NCI-H345 (cell line): Measurements from ENCODE around the gene KSR2.
"Not testable (repeated sequence)": the region's sequence is repeated elsewhere in the genome, so short reads cannot be mapped to it uniquely, and the experiment has no call there.

Experiments
- DNase-seq: peaks from one replicate; lab custom pipeline; 2025; lab: John Stamatoyannopoulos, UW

The KSR2 gene

DNA sequence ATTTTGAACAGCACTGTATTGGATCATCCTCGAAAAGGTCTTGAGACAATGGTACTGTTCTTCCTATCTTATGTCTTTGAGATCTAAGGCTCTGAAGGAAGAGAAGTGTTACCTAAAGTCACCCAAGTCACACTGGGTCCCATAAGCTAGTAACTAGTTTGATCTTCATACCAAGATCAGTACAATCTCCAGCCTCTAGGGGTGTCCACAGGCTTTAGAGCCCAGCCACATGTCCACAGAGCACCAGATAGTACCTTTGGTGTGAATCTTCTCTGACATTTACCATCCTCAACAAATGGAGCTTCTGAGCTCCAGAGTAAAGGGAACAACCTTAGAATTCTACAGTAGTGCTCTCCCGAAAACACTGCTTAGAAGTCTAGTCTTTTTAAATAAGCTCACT lies 78.7 kb downstream of the KSR2 start:
- no peak for DNase-seq

DNA sequence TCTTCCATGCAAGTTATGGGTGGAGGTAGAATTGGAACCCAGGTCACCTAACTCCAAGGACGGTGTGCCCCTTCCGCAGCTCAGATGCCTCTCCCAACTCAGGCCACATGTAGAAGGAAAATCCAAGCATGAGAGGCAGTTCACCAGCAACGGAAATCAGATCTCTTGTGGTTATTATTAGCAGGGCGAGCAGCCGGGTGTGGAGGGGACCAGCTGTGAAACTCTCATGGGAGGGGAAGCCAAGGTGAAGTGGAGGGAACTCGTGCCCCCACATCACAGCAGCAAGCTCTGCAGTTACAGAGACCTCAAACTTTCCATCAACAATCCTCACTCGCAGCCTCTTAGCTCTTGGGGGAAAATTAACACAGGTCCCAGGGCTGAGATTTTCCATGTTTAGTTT lies 79.7 kb downstream of the KSR2 start:
- no peak for DNase-seq

DNA sequence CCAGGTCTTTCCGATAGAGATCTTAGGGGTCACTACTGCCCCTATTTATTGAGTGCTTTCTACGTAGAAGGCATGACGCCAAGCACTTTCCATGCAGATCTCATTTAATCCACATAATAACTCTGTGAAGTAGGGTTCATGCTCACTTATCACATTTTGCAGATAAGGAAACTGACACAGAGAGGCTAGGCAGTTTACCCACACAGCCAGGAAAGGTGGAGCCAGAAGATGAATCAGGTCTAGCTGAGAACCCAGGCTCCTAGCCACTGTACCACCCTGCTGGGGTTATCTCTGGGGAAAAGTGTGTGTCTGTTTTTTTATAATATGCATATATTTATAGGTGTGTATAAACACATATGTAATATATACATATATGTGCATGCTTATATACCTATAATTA lies 83.6 kb downstream of the KSR2 start:
- no peak for DNase-seq

DNA sequence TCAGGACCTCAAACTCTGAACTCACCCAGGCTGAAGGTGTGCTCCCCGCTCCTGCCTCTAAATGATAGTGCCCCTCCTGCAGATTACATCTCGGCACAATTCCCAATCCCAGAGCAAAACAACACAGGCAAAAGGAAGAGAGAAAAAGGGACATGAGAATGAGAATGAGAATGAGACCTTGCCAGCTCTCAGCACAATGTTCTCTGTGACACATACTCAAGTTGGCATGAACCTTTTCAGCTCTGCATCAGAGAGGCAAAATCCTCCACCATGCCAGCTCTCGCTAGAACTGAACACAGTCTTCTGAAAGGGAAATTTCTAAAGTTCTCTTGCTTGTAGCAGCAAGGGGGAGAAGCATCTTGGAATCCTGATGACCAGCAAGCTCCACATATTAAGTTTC lies 84.6 kb downstream of the KSR2 start:
- DNase-seq: no peak

DNA sequence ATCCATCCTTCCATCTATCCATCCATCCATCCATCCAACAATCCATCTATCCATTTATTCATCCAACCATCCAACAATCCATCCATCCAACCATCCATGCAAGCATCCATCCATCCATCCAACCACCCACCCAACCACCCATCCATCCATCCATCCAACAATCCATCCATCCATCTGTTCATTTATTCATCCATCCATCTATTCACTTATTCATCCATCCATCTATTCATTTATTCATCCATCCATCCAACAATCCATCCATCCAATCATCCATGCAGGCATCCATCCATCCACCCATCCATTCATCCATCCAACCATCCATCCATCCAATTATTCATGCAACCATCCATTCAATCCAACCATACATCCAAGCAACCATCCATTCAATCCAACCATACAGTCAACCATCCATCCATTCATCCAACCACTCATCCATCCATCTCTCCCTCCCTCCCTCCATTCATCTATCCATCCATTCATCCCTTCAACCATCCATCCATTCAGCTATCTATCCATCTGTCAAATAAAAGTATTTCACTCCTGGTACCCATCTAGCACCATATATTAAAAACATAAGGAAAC lies 86.1 kb downstream of the KSR2 start:
- DNase-seq: no peak

DNA sequence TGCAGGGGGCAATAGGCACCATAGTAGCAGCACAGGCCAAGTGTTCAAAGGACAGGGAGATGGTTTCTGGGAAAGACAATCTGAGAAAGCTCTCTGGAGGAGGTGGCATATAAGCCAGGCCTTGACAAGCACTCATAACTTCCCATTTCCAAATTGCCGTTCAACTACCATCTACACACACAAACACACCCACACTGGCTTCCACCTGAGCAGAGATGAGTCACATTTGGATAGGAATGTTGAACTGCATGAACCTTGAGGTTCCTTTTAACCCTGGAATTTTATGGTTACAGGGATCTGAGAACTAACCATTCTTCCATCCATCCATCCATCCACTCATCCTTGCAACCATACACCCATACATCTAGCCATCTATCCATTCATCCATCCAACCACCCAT lies 86.6 kb downstream of the KSR2 start:
- DNase-seq: no peak

DNA sequence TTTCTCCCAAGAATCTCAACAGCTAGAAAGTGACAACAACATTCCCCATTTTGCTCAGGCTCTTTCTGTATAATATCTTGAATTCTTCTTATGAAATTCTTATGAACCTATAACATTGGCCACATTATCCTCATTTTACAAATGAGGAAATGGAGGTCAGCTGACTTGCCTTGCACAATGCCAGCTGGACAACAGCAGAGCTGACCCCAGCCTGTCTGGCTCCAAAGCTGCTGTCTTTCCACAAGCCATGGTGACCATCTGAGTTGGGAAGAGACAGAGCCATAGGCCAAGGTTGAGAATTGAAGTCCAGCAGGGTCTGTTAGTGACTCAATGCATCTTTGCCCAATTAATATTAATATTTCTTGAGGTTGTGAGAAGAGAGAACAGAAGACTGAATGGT lies 87.3 kb downstream of the KSR2 start:
- no peak for DNase-seq

DNA sequence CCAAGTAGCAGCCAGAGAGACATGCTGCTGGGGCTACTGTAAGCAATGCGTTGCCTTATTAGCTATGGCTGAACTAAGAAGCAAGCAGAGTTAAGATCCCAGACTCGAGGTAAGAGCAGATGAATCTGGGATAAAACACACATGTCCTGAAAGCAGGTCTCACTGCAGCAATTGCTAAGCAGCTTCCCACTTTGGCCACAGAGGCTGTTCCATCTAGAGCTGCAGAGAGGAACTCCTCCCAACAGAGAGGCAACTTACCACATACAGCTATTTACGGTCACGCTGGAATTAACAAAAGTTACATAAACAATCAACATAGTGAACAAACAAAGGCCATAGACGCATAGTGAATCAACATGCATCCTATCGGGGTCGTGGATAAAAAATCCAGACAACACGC lies 90.2 kb downstream of the KSR2 start:
- DNase-seq: no peak

DNA sequence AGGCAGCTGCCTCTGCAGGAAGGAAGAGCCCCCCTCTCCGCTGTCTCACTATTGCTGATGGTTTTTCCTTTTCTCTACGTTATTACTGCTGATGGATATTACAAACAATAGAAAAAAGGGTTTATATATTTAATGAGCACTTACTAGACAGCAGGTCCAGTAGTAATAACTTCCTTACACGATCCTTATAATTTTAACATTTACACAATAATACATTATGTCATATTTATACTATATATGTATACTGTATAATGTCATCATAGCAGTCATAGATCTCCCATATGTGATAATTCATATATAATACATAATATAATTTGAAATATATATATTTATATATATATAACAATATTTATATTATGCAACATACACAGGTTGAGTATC lies 92.4 kb downstream of the KSR2 start:
- no peak for DNase-seq

DNA sequence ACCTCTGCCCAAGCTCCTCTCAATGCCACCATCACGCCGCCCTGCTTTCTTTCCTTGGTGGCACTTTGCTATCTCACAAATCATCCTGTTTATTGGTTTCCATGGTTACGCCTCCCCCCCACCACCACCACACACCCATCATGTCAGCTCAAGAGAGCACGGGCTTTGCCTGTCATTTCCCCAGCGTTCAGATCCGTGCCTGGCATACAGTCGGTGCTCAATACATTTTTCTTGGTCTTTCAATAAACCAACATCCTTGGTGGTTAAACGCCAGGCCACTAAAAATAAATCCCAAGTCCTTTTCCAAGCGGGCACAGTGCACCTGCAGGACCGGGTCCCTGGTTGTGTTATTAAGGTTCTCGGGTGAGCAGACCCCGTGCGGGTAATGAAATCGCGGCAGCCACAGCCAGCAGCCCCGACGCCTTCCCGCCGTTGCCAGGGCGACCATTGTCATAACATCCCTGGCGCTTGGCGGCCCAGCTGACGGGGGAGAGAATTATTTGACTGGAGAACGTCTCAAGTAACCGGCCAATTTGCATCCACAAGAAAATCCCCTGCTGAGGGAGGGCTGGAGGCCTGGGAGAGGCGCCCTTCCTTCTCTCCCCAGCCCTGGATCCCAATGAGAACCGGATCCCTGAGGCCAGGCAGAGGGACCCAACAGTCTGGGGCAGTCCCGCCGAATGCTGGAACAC lies 92.9 kb downstream of the KSR2 start:
- DNase-seq: no peak

DNA sequence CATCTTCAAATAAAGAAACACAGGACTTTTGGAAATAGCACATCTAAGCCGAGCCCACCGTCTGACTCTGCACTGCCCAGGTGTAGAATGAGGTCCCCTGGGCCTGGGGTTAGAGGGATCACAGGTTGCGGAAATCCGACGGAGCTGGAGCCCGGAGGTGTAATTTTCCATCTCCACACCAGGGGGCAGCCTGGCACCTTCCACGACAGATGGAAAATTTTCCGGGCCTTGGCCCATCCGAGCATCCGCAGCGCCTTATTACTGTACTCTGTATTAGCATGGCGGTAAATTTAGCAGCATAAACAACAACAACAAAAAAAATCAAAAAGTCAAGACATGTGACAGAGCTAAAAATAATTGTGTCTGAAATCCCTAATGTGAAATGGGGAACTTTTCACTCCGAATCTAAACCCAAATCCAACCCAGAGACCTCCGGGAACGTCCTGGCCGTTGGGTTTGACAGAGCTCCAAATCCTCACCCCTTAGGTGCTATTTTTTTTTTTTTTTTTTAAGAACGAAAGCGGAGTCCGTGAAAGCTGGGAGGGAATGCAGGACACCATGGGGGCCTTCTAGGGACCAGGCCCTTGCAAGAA lies 93.9 kb downstream of the KSR2 start:
- peak; percentile 70 for DNase-seq

DNA sequence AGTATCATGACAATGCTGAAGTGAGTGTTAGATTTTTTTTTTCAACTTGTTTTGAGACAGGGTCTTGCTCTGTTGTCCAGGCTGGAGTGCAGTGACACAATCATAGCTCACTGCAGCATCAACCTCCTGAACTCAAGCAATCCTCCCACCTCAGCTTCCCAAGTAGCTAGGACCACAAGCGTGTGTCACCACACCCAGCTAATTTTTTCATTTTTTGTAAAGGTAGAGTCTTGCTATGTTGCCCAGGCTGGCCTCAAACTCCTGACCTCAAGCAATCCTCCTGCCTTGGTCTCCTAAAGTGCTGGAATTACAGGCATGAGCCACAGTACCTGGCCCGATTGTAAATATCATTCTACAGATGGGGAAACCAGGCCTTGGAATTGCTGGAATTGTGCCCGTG lies 94.6 kb downstream of the KSR2 start:
- not testable (repeated sequence) for DNase-seq

DNA sequence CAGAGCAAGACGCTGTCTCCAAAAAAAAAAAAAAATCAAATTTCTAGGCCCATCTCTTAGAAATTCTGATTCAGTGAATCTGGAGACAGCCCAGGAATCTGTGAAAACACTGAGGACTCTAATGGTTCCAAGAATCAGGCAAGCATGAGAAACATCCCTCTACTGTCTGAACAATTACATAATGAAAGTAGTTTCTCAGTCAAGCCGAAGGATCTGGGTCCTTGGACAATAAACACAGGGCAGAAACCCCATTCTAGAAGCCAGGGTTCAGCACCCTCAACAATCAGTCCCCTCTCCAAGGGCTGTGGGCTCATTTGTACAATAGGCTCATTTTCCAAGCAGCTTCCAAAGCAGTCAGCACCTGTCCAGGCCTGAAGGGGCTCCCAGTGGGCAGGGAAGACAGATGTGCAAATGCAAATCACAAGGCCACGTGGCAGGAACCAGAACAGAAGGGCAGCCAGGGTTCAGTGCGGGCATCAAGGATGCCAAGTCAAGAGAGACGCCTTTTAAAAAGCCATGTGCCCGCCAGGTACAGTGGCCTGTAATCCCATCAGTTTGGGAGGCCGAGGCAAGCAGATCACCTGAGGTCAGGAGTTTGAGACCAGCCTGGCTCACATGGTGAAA lies 96.1 kb downstream of the KSR2 start:
- DNase-seq: no peak

DNA sequence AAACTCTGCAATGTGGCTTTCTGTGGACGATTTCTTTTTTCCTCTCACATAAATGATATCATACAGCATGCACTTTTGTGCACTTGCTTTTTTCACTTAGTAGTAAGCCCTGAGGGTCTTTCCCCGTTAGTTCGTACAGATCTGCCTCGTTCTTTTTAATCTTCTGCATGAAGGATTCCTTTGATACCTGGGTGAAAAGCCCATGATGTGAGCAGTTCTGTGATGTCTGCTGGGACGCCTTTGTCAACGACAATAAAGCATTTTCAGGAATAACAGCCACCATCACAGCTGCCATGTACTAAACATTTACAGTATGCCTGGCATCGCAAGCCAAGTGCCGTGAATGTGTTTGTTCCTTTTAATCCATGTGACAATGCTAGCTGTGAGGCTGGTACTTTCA lies 99.2 kb downstream of the KSR2 start:
- DNase-seq: no peak

DNA sequence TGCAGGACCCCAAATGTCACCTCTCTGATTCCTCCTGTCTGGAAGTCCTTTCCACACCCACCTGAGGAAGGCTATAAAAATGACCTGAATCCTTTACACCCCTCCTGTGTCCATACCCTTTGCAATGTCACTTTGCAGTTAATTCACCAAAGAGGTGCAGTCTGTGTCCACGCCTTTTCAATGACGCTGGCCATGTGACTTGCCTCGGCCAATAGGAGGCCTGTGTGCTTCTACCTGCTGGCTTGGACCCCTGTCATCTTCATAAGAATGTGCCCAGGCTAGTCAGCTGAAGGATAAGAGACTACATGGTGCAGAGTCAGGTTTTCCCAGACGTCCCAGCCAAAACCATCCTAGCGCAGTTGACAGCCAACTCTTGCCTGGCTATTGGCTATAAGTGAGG lies 101.4 kb downstream of the KSR2 start:
- DNase-seq: no peak

DNA sequence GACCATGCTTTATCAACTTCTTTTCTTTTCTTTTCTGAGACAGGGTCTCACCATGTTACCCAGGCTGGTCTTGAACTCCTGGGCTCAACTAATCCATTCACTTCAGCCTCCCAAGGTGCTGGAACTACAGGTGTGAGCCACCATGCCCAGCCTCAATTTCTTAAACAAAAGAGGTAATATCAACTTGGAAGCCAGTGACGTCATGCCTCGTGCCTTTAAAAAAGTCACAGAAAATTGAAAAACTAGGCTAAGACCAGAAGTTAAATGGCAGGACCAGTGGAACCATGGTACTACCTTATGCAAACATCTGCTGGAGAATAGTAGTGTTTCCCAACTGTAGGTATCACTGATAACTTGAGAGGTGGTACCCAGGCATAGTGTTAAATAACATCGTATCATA lies 103.3 kb downstream of the KSR2 start:
- DNase-seq: no peak

DNA sequence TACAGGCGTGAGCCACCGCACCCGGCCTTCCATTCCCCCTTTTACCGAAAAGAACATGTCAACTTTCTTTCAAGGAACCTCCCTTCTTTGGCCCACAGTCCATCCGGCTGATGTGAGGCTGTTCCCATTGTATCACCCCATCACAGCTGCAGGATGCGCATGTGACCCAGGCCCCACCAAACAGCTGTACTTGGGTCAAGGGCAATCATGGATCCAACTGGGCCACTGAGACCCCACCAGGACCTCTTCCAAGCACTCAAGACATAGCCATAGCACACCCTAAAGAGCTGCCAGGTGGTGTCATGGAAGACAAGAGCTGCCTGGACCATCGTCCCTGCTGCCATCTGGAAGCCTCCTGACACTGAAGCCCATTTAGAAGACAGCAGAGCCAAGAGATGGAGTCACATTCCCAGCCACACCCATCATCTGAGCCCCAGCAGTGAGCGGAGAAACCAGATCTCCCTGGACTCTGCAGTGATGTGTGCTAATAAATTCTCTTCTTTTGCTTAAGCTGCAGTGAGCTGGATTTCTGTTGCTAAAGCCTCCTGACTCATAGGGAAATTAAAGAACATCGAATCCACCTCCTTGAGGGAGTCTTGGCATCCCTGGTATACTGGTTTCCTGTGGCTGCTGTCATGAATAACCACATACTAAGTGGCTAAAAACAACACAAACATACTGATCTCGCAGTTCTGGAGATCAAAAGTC lies 105.6 kb downstream of the KSR2 start:
- DNase-seq: no peak

DNA sequence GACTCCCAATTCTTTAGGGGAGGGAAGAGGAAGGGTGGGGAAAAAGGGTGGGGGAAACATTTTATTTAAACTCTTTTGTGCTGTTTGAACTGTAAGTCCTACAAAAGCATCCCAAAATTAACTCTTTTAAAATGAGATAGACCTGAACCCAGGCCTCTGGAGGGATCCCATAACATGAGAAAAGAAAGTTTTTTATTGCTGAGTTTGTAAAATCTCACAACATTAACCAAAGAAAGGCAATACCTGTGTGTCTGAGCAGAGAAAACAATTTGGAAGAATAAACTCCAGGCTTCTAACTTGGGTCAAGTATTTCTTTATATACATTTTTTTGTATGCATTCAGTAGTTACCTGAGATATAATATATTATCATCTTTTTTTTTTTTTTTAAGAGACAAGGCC lies 107.1 kb downstream of the KSR2 start:
- no peak for DNase-seq

DNA sequence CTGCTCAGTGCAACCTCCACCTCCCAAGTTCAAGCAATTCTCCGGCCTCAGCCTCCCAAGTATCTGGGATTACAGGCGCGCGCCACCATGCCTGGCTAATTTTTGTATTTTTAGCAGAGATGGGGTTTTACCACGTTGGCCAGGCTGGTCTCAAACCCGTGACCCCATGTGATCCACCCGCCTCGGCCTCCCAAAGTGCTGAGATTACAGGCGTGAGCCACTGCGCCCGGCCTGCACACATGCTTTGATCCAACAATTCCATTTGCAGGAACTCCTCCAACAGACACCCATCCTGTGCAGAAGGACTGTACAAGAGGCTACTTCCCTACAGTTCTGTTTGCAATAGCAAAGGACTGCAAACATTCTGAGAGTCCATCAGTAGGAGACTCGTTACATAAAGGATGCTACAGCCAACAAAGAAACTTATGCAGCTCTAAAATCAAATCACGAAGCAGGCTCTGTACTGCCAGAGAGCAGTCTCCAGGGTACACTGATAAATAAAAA lies 108.0 kb downstream of the KSR2 start:
- DNase-seq: not testable (repeated sequence)

DNA sequence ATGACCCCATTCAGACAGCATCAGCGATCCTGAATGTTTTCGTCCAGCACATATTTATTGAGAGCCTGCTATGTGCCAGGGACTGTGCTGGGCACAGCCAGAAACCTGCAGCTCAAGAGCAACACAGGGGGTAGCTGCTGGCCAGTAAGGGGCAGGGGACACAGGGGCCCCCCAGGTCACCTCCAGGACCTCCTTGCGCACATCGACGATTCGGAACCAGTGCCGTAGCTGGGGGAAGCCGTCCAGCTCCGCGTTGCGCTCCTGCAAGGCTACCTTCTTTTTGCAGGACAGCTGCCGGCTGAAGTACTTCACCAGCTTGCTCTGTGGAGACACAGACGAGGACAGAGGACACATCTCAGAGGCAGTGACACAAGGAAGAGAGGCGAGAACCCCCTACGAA lies 108.7 kb downstream of the KSR2 start:
- DNase-seq: no peak

DNA sequence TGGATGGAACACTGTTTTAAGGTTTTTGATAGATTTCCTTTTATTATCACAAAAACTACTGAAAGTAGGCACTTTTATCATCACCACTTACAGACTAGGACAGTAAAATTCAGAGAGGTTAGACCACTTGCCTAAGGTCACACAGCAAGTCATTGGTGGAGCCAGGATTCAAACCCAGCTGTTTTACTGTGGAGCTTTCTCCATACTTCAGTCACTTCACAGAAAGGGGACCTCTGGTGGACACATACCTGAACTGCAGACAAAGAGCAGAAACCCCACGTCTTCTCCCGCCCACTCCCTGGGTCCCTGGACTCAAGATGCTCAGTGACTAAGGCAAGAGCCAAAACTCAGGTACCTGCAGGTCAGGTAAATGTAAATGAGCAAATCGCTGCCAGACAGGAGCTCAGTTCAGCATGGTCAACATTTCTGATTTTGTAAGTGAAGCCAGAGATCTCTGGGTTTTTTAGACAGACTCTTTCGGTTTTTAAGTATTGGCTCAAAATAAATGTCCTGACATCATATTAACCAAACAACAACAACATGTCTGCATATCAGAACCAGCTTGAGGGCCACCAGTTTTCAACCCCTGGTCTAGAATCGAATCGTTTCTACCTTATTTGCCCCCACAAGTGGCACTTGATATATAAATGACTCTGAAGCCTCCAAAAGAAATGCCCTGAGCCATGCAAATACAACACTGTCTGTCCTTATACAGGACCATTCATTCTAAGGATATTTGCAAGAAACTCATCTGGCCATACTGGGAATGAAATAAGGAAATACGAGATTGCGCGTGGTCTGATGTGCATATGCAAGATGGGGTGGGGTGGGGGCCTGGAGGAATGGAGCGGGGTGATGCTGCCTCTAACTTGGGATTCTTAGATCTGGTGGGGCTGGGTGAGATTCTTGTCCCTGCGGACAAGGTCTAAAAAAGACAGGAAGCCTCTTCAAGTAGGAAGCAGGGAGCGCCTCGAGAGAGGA lies 110.9 kb downstream of the KSR2 start:
- peak; percentile 46 for DNase-seq
